Gastrocnemius medialis (tissue), 4 donors: Measurements from ENCODE around the gene EPB41. TPM values are rescaled to one million over a fixed set of nuclear protein-coding genes. Genes with fewer than 3 reads are reported as not detected.

ENCODE experiments used
- ATAC-seq, 2 donors: fragments of 150-250 bp; one replicate each; pipeline ENCODE4 v1.9.1; 2016
- DNase-seq, 2 donors: peaks; one replicate each; pipeline ENCODE4 v3.0.0-alpha.2; 2019
- H3K27ac ChIP-seq, 4 donors: fragments of 200-600 bp; sonication (generic); 1 replicate in 1 of 4; 2 replicates in 3 of 4; pipeline ENCODE4 v1.5.1; 2016 to 2018; ENCODE audit warnings: mild to moderate bottlenecking in 2 of 4, moderate library complexity in 1 of 4
- H3K27me3 ChIP-seq, 3 donors: fragments of 200-600 bp; sonication (generic) in 2 of 3; 1 replicate in 1 of 3; 2 replicates in 2 of 3; pipeline versions ENCODE4 v1.5.1 to v1.6.0; 2016 to 2019; ENCODE audit warnings: mild to moderate bottlenecking in 1 of 3, moderate library complexity in 1 of 3
- H3K36me3 ChIP-seq, 2 donors: fragments of 200-600 bp; sonication (generic) in 1 of 2; one replicate each; pipeline ENCODE4 v1.5.1; 2017 to 2018
- H3K4me1 ChIP-seq, 2 donors: fragments of 200-600 bp; sonication (generic) in 1 of 2; one replicate each; pipeline ENCODE4 v1.5.1; 2016 to 2017; ENCODE audit warnings: mild to moderate bottlenecking in 2 of 2
- H3K4me3 ChIP-seq, 4 donors: fragments of 200-600 bp; sonication (generic) in 3 of 4; 1 replicate in 1 of 4; 2 replicates in 3 of 4; pipeline ENCODE4 v1.5.1; 2016 to 2019; ENCODE audit warnings: mild to moderate bottlenecking in 2 of 4
- H3K9me3 ChIP-seq, 3 donors: fragments of 200-600 bp; sonication (generic) in 2 of 3; 1 replicate in 1 of 3; 2 replicates in 2 of 3; pipeline ENCODE4 v1.5.1; 2016 to 2019
- CTCF ChIP-seq, 5 experiments: fragments of 450-650 bp in 3 of 5; fragments of 200-600 bp in 2 of 5; sonication (generic) in 2 of 5; IDR thresholded peaks in 4 of 5; conservative IDR thresholded peaks in 1 of 5; 1 replicate in 4 of 5; 2 replicates in 1 of 5; pipeline ENCODE4 v1.5.1; 2016 to 2019; ENCODE audit warnings: antibody characterized with exemption in 5 of 5, mild to moderate bottlenecking in 3 of 5, moderate library complexity in 3 of 5
- POLR2A ChIP-seq, 2 donors: fragments of 450-650 bp; IDR thresholded peaks; one replicate each; pipeline ENCODE4 v1.6.1; 2017; ENCODE audit warnings: antibody characterized with exemption in 2 of 2, mild to moderate bottlenecking in 2 of 2, moderate library complexity in 2 of 2
- in situ Hi-C, 4 donors: fragments of 200-750 bp; cut with MboI; loops; one replicate each; pipeline versions ENCODE4 v1.15.0 to v1.8.0; 2017; ENCODE audit warnings: low sequenced_read_pairs in 4 of 4
- intact Hi-C: fragments of 100-400 bp; cut with DNase I; formaldehyde crosslinking; loops from one replicate; pipeline ENCODE4 v1.15.1; 2023; ENCODE audit warnings: low total_unique reads
- total RNA-seq, 4 donors: library from RNA; depleted of rRNA; stranded (reverse); fragments of >200 nt; gene quantifications; one replicate each; pipeline versions ENCODE4 v1.1.0 to v1.2.3, GENCODE V29; 2016

The EPB41 gene
- total RNA-seq, 4 donors from 2014 or later, result 19.5 to 28.6 (median 23.6) TPM

- DNase-seq (no peak), ATAC-seq (no peak)
- H3K36me3 ChIP-seq, result no peaks in the 10 kb centered on the region
- in situ Hi-C loops, result loop anchor here in 1 of 4 donors (10.0 kb wide), 1 partner anchor 96 kb away; no protein-coding TSS in a partner anchor
- no peaks in the 10 kb centered on the region for H3K27me3 ChIP-seq
- no peaks in the 10 kb centered on the region for H3K9me3 ChIP-seq
- intact Hi-C loops, result loop anchor here (5.0 kb wide), 1 partner anchor 51 kb away; no protein-coding TSS in a partner anchor
- TF ChIP-seq CTCF (IDR thresholded peaks at IDR 0.05 in 4 of 5, conservative IDR thresholded peaks at IDR 0.05 in 1 of 5) (no peak), POLR2A (IDR thresholded peaks at IDR 0.05) (no peak)
- no peak overlapping the region for H3K4me3 ChIP-seq
- peaks cover 29 to 31% of the 10 kb centered on the region in 2 donors for H3K4me1 ChIP-seq
- H3K27ac ChIP-seq, result no peak overlapping the region
Measured at GRCh38 chr1:28981210-28981609, 66.8 kb downstream of the EPB41 start.

GRCh38 chr1:28982198-28982597, 67.8 kb downstream of the EPB41 start:
- in situ Hi-C loops, result loop anchor here in 1 of 4 donors (10.0 kb wide), 1 partner anchor 97 kb away; no protein-coding TSS in a partner anchor
- peaks cover 31 to 32% of the 10 kb centered on the region in 2 donors for H3K4me1 ChIP-seq
- no peak for ATAC-seq

GRCh38 chr1:28983091-28983490, 68.7 kb downstream of the EPB41 start:
- Histone ChIP-seq H3K36me3 (no peaks in the 10 kb centered on the region), H3K27ac (peak overlapping the region in 3 of 4 donors; percentile 58 to 74 (median 68)), H3K27me3 (no peaks in the 10 kb centered on the region), H3K4me3 (no peak overlapping the region), H3K4me1 (peaks cover 25 to 32% of the 10 kb centered on the region in 2 donors), H3K9me3 (no peaks in the 10 kb centered on the region)
- no peak for DNase-seq
- in situ Hi-C loops (loop anchor here in 1 of 4 donors (10.0 kb wide), 1 partner anchor 98 kb away; no protein-coding TSS in a partner anchor), intact Hi-C loops (loop anchor here (1.0 to 5.0 kb wide), 2 partner anchors 49 to 101 kb away; no protein-coding TSS in a partner anchor)
- no peak for ATAC-seq
- TF ChIP-seq POLR2A (IDR thresholded peaks at IDR 0.05) (no peak), CTCF (IDR thresholded peaks at IDR 0.05 in 4 of 5, conservative IDR thresholded peaks at IDR 0.05 in 1 of 5) (no peak)

More at GRCh38 chr1:28982198-28982597, 67.8 kb downstream of the EPB41 start:
- no peak overlapping the region for H3K4me3 ChIP-seq
- no peak for DNase-seq
- no peaks in the 10 kb centered on the region for H3K36me3 ChIP-seq
- intact Hi-C loops, result loop anchor here (5.0 kb wide), 1 partner anchor 50 kb away; no protein-coding TSS in a partner anchor
- H3K9me3 ChIP-seq, result no peaks in the 10 kb centered on the region
- H3K27ac ChIP-seq, result no peak overlapping the region
- no peak for TF ChIP-seq POLR2A (IDR thresholded peaks at IDR 0.05)
- TF ChIP-seq CTCF (IDR thresholded peaks at IDR 0.05 in 4 of 5, conservative IDR thresholded peaks at IDR 0.05 in 1 of 5), result no peak
- no peaks in the 10 kb centered on the region for H3K27me3 ChIP-seq

GRCh38 chr1:28983509-28984310, 69.3 kb downstream of the EPB41 start:
- TF ChIP-seq POLR2A (IDR thresholded peaks at IDR 0.05) (no peak), CTCF (IDR thresholded peaks at IDR 0.05 in 4 of 5, conservative IDR thresholded peaks at IDR 0.05 in 1 of 5) (peak in 2 of 5 experiments; percentile 19 to 28)
- Histone ChIP-seq H3K4me3 (no peak overlapping the region), H3K4me1 (peaks cover 25 to 32% of the 10 kb centered on the region in 2 donors), H3K36me3 (no peaks in the 10 kb centered on the region), H3K27me3 (no peaks in the 10 kb centered on the region), H3K27ac (peak overlapping the region; percentile 45 to 74 (median 63)), H3K9me3 (no peaks in the 10 kb centered on the region)
- in situ Hi-C loops (loop anchor here in 1 of 4 donors (10.0 kb wide), 1 partner anchor 99 kb away; no protein-coding TSS in a partner anchor), intact Hi-C loops (loop anchor here (1.0 to 5.0 kb wide), 2 partner anchors 49 to 101 kb away; no protein-coding TSS in a partner anchor)
- ATAC-seq, result peak; percentile 84 to 85
- DNase-seq, result peak; percentile 38 to 62
